Smooth muscle cell of the brain vasculature (primary cell): ENCODE measurements around the gene RNF157.
"Not testable (repeated sequence)": the region's sequence is repeated elsewhere in the genome, so short reads cannot be mapped to it uniquely, and the experiment has no call there.

ENCODE experiments used
- DNase-seq: peaks from one replicate; pipeline ENCODE4 v3.0.0-alpha.2; 2012; ENCODE audit warnings: low read depth, low spot score

RNF157 gene

GRCh38 chr17:76270770-76271668 lies 30.7 kb upstream of the RNF157 start:
- no peak for DNase-seq

GRCh38 chr17:76270127-76270592 lies 29.9 kb upstream of the RNF157 start:
- no peak for DNase-seq

GRCh38 chr17:76268991-76269981 lies 29.0 kb upstream of the RNF157 start:
- DNase-seq = no peak

- DNase-seq = no peak
Measured at GRCh38 chr17:76268015-76268749, 27.9 kb upstream of the RNF157 start.

GRCh38 chr17:76267581-76268001 lies 27.3 kb upstream of the RNF157 start:
- not testable (repeated sequence) for DNase-seq

GRCh38 chr17:76267051-76267576 lies 26.8 kb upstream of the RNF157 start:
- no peak for DNase-seq

- no peak for DNase-seq
Measured at GRCh38 chr17:76266244-76266938, 26.1 kb upstream of the RNF157 start.

GRCh38 chr17:76265624-76266243 lies 25.4 kb upstream of the RNF157 start:
- DNase-seq = no peak

- DNase-seq = peak; percentile 99
Measured at GRCh38 chr17:76264755-76265623, 24.7 kb upstream of the RNF157 start, which contains the start of gene UBALD2. TSS of gene UBALD2 (plus strand) at chr17:76265348. CDS start at chr17:76265506, 158 bp downstream.

- DNase-seq = no peak
Measured at GRCh38 chr17:76264425-76264754, 24.1 kb upstream of the RNF157 start.

GRCh38 chr17:76263896-76264295 lies 23.6 kb upstream of the RNF157 start:
- DNase-seq = no peak

GRCh38 chr17:76262732-76263344 lies 22.5 kb upstream of the RNF157 start:
- DNase-seq = no peak

GRCh38 chr17:76261421-76262215 lies 21.3 kb upstream of the RNF157 start:
- no peak for DNase-seq

- DNase-seq = no peak
Measured at GRCh38 chr17:76260669-76261068, 20.4 kb upstream of the RNF157 start.

GRCh38 chr17:76260220-76260619 lies 19.9 kb upstream of the RNF157 start:
- DNase-seq = no peak

GRCh38 chr17:76256430-76257050 lies 16.2 kb upstream of the RNF157 start:
- DNase-seq = not testable (repeated sequence)

- DNase-seq = no peak
Measured at GRCh38 chr17:76255801-76256429, 15.6 kb upstream of the RNF157 start.
